ENCODE data around the gene DAB2IP.

DAB2IP gene

GRCh38 chr9:121663591-121663990 lies 12.2 kb downstream of the DAB2IP start:
- DNase-seq (ENCODE audit: low read depth) = no peak

- no peak for DNase-seq (ENCODE audit: low read depth)
These were observed 14.9 kb downstream of the DAB2IP start for GRCh38 chr9:121666294-121666693.

GRCh38 chr9:121667214-121667613 lies 15.8 kb downstream of the DAB2IP start:
- no peak for DNase-seq (ENCODE audit: low read depth)

- no peak for DNase-seq (ENCODE audit: low read depth)
These were observed 16.5 kb downstream of the DAB2IP start for GRCh38 chr9:121667890-121668289.

GRCh38 chr9:121670431-121670830 lies 19.0 kb downstream of the DAB2IP start:
- DNase-seq (ENCODE audit: low read depth) = peak; percentile 29

DNA sequence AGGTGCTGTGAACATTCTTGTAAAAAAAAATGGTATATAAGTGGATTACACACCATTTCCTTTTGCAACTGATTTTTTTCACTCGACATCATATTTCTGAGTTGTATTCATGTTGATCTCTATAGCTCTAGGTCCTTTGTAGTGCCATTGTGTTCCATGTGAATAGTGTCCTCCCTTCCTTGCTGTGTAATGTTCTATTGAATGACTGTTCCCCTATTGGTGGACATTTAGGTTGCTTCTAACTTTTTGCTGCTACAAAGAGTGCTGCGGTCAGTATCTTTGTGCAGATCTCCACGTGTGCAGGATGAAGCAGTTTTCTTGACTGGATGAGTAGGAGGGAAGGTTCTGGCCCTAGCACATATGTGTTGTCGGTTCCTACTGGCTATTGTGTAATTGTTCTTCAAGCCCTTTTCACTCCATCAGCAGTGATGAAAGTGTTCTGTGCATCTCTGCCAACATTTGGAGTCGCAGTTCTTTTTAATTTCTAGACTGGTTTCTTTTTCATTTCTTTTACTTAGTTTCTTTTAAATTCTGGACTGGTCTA lies 20.2 kb downstream of the DAB2IP start:
- DNase-seq (ENCODE audit: low read depth) = peak; percentile 47

DNA sequence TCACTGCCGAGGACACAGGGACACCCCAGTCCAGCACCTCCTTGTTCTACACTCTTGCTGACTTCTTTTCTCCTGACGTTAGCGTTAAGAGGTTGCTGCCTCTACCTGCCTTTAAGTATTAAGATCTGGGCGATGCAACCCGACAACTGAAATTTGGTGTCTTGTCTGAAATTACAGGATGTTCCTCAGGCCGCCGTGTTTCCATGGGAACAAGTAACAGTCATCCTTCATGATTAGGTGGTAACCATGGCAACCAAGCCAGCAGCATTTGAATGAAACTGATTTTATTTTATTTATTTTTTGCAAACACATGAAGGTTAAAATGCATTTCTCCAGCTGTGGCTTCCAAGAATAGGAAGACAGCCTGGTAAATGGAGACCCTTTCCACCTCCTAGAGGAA lies 20.8 kb downstream of the DAB2IP start:
- DNase-seq (ENCODE audit: low read depth) = peak; percentile 23

DNA sequence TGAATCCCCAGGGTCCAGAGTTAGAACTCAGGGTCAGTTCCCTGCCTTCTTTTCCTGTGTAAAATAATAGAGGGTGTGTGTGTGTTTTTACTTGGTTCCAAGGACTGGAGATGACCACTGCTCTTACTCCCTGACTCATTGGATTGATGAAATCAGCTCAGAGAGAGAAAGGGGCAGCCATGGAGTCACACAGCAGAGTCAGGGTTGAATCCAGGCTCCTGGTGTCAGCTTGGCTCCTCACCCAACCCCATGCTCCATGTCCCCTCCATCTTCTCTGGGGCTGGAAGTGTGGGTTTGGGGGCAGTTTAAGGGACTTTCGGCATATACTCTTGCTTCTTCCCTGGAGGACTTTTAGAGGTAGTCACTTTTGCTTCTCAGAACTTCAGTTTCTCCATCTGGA lies 21.6 kb downstream of the DAB2IP start:
- DNase-seq (ENCODE audit: low read depth) = no peak

- DNase-seq (ENCODE audit: low read depth) = no peak
These were observed 22.1 kb downstream of the DAB2IP start for GRCh38 chr9:121673576-121673975.

DNA sequence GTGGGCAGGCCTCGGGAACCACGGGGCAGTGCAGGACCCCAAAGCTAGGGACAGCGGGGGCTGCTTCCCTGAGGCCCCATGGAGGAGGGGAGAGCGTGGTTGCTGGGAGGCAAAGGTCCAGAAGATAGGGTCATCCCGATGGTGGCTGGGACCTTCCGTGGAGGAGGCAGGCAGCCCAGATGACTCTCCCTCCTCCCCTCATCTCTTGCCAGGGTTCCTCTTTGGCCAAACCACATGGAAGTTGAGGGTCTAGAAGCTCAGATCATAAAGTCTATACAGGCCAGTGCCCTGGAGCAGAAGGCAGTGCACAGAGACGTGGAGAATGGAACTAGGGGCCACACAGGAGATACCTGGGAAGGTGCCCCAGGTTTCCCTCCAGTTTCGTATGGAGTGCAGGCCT lies 22.6 kb downstream of the DAB2IP start:
- DNase-seq (ENCODE audit: low read depth) = no peak

DNA sequence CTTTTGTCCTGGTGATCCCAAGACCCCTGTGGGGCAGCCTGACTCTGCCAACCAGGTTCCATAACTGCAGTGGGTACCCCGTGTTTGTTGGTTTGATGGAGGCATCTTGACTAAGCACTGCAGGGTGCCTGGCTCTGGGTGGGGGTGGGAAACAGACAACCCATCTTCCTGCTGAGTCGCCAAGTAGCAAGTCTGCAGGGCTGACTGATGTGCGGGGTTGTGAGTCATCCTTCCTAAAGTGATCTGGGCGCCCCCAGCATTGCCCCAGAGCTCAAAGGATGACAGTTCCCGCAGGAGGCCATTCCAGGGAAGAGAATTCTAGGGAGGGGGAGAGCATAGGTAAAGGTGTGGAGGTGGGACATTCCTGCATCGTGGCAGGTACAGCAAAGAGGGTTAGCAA lies 23.5 kb downstream of the DAB2IP start:
- DNase-seq (ENCODE audit: low read depth) = no peak

- no peak for DNase-seq (ENCODE audit: low read depth)
These were observed 23.9 kb downstream of the DAB2IP start for GRCh38 chr9:121675381-121675780.

GRCh38 chr9:121675969-121676822 lies 24.8 kb downstream of the DAB2IP start:
- DNase-seq (ENCODE audit: low read depth) = no peak

GRCh38 chr9:121676926-121677325 lies 25.5 kb downstream of the DAB2IP start:
- no peak for DNase-seq (ENCODE audit: low read depth)

DNA sequence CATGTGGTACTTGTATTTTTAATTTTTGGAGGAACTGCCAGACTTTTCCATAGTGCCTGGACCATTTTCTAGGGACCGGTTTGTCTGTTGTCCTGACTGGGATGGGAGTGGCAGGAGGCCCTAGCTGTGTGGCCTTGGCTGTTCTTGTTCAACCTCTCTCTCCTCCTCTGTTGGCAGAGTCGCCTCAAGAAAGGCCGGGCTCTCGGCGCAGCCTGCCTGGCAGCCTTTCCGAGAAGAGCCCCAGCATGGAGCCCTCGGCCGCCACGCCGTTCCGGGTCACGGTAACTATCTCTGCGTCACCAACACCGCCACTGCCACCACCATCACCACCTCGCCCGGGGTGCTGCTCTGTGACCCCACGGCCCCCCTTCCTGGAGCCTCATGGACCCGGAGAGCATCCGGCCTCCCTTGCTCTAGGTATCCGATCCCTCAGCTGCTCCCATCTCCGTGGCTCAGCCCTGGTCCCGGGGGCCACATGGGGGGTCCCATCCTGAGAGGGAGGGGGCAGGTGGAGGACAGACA lies 27.1 kb downstream of the DAB2IP start:
- DNase-seq (ENCODE audit: low read depth) = no peak

GRCh38 chr9:121679901-121680635 lies 28.6 kb downstream of the DAB2IP start:
- DNase-seq (ENCODE audit: low read depth) = no peak

DNA sequence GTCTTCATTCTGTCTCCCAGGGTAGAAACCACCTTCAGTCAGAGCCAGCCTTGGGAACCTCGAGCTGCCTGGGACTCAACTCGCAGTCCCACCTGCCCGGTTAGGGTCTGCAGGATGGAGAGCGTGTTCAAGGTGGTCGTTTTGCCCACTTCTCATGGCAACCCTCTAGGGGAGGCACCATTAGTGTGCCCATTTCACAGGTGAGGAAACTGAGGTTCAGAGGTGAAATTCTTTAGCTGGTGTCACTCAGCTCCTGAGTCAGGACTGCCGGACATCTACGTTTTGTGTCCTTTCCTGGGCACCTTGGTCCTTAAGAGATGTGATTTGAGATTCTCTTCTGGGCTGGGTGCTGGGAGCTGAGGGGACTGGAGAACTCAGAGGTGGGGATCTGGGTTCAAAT lies 30.0 kb downstream of the DAB2IP start:
- no peak for DNase-seq (ENCODE audit: low read depth)

- no peak for DNase-seq (ENCODE audit: low read depth)
These were observed 30.8 kb downstream of the DAB2IP start for GRCh38 chr9:121682201-121682600.

GRCh38 chr9:121682926-121683515 lies 31.6 kb downstream of the DAB2IP start:
- no peak for DNase-seq (ENCODE audit: low read depth)

GRCh38 chr9:121683652-121684051 lies 32.2 kb downstream of the DAB2IP start:
- DNase-seq (ENCODE audit: low read depth) = no peak

DNA sequence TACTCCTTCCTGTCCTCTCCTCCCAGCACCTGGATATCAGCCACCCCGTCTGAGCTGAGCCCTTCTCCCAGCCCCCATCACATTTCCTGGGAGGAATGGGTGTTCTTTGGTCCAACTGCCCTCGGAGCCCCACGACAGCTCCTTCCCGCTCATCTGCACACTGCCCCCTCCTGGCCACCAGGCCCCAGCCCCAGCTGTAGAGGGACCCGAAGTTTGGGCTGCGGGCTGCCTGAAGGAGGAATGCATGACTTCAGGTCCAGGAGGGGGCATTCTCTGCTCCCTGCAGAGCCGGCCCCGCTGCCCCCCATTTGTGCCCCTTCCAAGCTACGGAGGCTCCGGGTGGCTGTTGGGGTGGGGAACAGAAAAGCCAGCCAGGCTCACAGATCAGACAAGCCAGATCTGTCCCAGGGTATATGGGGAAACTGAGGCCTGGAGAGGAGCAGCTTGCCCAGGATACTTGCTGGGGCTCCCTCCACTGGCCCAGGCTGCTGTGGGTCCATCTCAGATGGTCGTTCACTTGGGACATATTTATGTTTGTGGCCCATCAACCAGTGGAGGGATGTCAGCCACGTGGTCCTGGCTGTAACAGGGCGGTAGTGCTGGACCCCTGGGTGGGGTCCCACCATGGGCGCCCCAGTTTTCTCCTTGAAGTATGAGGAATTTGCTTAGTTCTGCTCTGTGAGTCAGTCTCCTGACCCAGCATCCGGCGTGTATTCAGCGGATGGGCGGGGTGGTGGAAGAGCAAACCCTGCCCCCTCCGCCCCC lies 33.1 kb downstream of the DAB2IP start:
- DNase-seq (ENCODE audit: low read depth) = no peak

Data from fibroblast of the conjunctiva (primary cell).